CD4-positive, alpha-beta T cell treated with Interleukin-10 for 1 hour (primary cell): ENCODE data around the gene SLC25A13.

Experiments
- DNase-seq: peaks from one replicate; pipeline ENCODE4 v3.0.0-alpha.2; 2020

SLC25A13 gene

DNA sequence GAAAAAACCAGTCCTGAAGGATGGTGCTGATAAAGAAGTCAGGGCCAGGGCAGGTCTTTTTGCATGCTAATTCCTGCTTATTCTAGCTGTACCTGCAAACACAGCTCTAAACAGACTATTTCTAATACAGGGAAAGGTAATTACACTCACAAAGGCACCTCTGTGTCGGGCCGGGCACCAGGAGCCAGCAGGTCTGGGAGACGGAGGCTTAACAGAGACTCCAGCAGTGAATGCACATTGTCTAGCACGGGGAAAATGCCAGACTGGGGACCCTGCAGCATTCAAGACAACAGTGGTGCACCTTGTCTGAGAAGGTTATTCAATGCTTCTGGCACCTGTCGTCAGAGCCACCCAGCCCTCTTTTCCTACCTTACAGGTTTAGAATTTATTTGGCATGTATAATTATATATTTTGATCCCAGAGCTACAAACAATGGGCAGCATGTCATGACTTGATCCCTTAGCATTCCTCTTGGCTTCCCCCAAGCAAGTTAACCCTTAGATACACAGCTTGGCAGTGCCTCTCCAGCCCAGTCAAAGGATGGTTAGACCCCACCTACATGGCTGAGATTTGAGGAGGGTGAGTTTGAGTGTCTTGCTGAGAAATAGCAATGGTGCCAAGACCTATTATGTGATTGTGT lies 185.2 kb downstream of the SLC25A13 start:
- DNase-seq, result no peak

- DNase-seq, result no peak
These were observed 186.7 kb downstream of the SLC25A13 start for GRCh38 chr7:96135241-96135640.

DNA sequence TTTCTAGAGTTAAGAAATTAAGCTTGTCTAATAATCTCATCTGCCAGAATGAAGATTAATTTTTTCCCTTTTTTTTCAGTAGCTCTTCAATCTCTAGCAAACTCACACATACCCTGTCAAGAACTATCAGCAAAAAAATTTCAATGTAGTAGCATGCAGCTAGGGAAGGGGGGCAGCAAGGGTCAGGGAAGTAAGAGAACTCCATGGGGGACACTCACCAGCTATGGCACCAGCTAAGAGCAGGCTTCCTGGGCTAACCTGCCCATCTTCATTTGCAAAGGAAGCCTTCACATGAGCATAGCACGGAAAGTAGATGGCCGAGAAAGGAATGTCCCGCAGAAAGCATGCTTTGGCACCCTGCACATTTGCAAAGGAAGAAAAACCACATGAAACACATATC lies 190.4 kb downstream of the SLC25A13 start:
- DNase-seq, result no peak

DNA sequence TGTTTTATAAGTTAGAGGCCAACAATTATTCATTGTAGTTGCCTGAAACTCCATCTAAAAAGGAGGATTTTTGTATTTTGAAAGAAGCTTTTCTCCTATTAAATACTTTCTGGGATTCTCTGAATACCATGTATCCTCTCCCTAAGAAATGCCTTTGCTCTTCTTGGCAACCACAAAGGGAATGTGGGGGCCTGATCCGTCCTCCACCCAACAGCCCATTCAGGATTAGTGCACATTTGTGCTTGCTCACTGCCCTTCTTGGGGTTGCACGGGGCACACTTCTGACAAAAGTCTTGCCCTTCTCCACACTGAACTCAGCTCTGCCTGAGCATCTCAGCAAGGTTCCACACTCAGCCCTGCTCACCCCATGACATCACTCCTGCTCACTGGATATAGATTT lies 194.2 kb downstream of the SLC25A13 start:
- no peak for DNase-seq

- DNase-seq, result no peak
These were observed 195.5 kb downstream of the SLC25A13 start for GRCh38 chr7:96126382-96126781.

DNA sequence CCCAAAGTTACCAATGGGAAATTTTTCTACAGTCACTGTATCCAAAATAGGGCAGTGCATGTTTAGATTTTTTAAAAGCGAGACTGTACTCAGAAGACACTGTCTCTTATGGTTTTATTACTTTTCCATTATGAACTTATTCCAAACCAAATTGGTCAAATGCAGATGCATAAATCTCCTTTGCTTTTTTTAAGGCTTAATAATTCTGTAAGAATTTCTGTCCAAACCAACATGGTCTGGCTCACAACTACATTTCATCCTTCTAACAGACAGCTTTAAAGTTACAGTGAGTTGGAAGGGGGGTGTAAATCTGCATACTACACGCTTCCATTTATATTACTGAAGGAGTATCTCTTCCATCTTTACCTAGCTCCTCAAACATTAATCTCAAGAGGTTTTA lies 199.2 kb downstream of the SLC25A13 start:
- DNase-seq, result no peak

DNA sequence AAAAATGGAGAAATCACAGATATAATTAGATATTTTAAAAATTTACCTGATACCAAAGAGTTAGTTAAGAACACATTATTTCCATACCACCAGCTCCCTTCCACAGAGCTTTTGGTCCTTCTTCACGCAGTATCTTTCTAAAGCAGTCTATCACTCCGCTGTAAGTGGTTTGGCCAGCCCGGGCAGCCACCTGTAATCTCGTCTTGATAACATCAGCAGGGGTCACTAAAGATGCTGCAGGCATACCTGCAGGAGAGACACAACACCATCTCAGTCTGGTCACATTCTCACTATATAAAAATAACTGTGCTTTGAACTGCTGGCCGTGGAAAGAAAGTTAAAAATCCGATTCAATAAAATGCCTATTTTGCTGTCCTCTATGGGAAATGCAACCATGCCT lies 200.1 kb downstream of the SLC25A13 start:
- DNase-seq, result no peak

DNA sequence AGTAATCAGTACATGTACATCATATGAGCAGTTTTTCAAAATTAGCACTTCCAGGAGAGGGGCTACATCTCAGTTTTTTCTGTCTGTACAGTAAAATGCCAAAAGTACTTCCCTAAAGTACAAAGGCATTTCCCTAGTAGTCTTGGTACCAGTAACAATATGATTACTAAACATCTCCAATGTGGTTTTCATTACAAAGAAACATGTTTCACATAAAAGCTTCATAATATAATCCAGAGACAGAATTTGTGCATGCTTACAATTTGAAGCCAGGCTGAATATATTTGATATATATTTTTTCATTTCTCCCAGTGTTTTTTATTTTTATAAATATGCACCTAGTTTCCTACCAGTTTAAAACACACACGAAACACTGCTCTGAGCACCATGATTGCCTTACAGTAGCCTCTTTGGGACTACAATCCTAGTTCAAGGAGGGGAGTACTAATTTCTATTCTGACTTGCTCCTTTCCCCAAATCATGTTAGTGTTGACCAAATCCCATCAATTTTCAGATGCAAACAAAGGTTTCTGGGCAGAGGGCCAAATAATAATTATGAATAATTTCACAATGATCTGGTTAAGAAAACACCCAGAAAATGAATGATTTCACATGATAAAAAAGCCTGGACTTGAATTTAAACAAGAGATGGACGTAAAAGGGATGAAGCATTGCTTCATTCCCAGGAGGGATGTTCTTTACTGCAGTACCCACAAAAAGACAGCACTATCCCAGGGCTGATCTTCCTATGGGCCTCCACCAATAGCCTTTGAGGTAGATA lies 201.3 kb downstream of the SLC25A13 start:
- no peak for DNase-seq

- DNase-seq, result no peak
These were observed 203.4 kb downstream of the SLC25A13 start for GRCh38 chr7:96118449-96119001.

DNA sequence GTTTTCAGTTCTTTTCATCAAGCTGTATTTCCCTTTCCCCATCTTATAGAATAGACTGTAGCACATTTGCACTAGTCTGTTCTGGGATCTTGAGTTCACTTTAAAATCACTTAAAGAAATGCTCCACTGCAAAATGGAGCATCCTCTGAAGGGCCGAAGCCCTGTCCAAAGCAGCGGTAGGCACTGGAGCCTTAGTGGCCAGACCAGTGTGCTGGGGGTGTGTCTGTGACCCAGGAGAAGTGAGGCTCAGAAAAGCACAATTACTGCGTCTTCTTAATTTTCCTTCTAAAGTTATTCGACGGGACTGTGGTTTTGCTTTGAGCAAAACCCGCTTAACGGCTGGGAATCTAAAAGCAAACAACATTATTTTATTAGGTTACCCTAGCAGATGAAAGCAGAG lies 205.7 kb downstream of the SLC25A13 start:
- no peak for DNase-seq

DNA sequence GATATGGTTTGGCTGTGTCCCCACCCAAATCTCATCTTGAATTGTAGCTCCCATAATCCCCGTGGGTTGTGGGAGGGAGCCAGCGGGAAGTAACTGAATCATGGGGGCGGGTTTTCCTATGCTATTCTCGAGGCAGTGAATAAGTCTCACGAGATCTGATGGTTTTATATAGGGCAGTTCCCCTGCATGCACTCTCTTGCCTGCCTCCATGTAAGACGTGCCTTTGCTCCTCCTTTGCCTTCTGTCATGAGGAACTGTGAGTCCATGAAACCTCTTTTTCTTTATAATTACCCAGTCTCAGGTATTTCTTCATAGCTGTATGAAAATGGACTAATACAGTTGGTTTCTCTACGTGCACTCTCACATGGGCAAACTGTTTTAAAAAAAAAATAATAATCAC lies 207.7 kb downstream of the SLC25A13 start:
- DNase-seq, result no peak

DNA sequence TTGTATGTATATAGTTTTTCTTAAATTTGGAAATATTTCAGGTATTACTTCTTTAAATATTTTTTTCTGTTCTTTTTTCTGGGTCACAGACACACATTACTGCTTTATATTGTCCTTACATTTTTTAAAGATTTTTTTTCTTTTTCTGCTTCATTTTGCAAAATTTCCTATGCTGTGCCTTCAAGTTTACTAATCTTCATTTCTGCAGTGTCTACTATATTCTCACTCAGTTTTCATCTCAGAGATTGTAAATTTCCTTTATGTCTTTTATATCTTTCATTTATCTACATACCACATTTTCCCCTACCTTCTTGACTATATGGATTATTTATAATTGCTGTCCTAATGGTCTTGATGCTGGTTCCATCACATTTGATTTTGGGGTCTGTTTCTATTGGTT lies 210.5 kb downstream of the SLC25A13 start:
- DNase-seq, result no peak

- no peak for DNase-seq
These were observed 216.9 kb downstream of the SLC25A13 start for GRCh38 chr7:96104984-96105383.

- DNase-seq, result no peak
These were observed 219.6 kb downstream of the SLC25A13 start for GRCh38 chr7:96102096-96102811.

DNA sequence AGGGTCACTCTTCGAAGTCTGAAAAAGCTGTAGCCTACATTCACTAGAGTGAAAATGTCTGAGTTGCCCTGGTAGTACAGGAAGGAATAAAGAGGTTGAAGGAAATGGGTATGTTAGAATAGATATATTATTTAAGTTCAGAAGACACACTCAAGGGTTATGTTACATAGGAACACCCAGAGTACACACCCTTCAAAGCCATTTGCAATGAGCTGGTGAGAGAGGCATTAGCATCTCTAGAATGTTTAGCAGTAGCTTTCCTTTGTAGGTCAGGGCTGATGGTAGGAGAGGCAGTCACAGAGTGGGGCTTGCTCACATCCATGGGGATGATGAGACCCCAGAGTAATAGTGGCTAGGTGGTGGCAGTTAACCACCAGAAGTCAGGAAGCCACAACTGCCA lies 221.2 kb downstream of the SLC25A13 start:
- DNase-seq, result no peak

- DNase-seq, result no peak
These were observed 224.1 kb downstream of the SLC25A13 start for GRCh38 chr7:96097835-96098234.

- DNase-seq, result no peak
These were observed 228.5 kb downstream of the SLC25A13 start for GRCh38 chr7:96093435-96093834.

GRCh38 chr7:96090756-96091155 lies 231.1 kb downstream of the SLC25A13 start:
- DNase-seq, result no peak

DNA sequence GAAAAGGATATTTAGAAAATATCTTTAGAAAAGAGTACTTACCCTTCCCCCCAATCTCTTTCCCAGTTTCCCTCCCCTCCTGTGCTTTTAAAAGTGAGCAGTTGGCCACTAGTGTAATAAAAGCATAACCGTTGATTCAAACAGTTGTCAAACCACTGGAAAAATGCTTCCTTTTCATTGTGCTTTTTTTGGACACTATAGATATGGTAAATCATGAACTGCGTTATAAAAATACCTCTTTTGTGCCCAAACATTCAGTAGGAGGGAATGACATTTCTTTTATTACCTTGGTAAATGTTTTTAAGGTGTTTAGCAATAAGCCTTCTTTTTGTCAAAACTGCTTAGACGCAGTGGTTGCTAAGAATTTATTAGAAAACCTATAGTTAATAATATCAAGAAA lies 232.4 kb downstream of the SLC25A13 start:
- no peak for DNase-seq

- no peak for DNase-seq
These were observed 233.3 kb downstream of the SLC25A13 start for GRCh38 chr7:96088579-96088978.

DNA sequence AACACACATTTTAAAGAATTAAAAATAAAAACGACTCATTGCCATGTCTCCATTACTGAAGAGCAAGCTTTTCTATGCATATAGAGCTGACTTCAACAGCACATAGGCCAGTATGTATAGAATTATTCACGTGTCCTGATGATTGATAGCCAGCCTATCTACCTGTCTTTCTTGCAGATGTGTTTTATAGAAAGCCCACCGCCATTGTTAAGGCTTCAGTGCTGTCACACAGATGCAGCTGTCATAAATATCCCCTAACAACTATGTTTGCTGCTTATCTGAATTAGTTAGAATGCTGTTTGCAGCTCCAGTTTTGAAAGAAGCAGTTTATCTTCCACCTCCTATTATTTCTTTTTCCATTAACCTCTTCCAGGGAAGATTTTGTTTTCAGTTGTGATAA lies 235.9 kb downstream of the SLC25A13 start:
- DNase-seq, result no peak

DNA sequence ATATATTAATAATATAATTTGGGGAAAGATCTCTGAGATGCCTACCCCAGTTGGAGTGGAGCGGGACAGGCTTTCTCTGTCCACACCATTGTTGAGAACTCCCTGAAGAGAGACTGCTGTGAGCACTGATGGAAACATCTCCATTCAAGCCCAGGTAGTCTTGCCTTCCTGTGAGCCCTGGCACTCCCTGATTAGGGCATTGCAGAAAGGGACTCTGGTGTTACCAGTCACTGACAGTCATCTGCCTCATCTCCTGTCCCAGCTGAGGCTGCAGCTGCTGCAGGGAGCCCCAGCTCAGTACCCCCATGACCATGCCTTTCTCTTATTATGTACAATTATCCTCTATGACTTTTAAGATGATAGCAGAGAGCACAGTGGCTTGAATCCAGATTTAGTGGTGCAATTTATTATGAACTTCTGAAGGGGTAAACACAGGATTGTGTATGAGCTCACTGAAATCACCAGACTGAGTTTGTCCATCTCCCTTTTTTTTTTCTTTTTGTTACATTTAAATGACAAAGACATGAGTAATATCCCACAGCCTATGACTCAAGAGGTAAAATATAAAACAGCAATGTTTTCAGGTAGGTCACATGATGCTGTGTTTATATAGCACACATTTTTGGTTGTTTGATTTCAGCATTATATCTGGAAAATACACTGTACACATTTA lies 236.9 kb downstream of the SLC25A13 start:
- no peak for DNase-seq

- no peak for DNase-seq
These were observed 241.9 kb downstream of the SLC25A13 start for GRCh38 chr7:96080027-96080426.
